AML-193 (cell line): ENCODE data around the gene TRIB2.
"Not testable (repeated sequence)": the region's sequence is repeated elsewhere in the genome, so short reads cannot be mapped to it uniquely, and the experiment has no call there.

Experiments used
- DNase-seq, 2 experiments: peaks; one replicate each; lab custom pipeline; 2025; lab: John Stamatoyannopoulos, UW

The TRIB2 gene

DNA sequence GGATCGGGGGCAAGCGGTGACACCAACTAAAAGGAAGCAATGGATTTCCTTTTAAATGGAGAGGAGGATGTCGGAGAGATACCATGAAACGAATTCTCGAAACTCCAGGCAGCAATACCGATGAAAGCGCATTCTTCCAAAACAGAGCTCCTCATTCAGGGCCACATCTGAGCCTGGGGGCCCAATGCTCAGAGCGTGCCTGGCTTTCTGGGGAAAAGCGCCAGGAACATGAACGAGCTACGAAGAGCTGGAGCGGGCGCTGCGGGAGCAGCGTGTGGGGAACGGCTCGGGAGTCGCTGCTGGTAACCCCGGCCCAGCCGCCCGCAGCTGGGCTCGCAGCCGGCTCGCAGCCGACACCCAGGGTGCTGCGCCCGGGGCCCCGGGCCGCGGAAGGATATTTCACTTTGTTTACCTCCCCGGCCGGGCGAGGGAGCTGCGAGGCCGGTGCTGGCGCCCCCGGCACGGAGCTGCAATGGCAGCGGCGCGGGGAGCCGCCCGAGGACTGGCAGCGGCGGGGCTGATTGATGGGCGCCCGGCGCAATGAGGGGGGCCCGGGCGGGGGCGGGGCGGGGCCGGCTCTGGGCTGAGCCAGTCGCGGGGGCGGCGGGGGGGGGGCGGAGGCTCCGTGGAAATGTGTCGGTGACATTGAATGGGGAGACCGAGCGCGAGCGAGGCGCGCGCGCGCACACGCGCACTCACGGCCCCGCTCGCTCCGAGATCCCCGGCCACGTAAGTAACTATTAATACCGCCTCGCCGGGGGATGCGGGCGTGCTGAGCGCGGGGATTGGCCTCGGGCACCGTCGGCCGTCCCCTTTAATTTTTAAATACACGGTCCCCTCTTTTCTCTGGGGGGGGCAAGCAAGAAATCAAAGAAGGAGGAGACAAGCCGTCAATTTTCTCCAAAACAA is at the start of gene TRIB2:
TRIB2 (plus strand) TSS at position 655 of the 909 bp plus-strand sequence. CDS start 1,372 bp downstream, outside the sequence.
- peak; percentile 19 to 24 for DNase-seq

DNA sequence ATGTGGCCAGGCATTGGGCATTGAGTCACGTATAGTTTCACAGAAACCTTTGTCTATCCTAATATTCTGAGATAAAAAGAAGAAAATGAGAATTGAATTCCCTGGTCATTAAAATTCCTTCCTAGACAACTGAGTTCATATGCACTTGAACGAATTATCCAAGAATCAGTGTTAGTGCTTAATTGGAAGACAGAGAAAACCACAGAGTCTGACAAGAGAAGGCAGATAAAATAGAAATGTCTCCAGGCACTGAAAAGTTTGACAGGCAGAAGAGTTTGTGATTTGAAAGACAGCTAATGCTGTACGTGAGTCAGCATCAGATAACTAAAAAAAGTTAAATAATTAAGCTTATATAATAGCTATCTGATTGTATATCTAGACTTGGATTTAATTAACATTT is 47.7 kb upstream of the TRIB2 start:
- no peak for DNase-seq

DNA sequence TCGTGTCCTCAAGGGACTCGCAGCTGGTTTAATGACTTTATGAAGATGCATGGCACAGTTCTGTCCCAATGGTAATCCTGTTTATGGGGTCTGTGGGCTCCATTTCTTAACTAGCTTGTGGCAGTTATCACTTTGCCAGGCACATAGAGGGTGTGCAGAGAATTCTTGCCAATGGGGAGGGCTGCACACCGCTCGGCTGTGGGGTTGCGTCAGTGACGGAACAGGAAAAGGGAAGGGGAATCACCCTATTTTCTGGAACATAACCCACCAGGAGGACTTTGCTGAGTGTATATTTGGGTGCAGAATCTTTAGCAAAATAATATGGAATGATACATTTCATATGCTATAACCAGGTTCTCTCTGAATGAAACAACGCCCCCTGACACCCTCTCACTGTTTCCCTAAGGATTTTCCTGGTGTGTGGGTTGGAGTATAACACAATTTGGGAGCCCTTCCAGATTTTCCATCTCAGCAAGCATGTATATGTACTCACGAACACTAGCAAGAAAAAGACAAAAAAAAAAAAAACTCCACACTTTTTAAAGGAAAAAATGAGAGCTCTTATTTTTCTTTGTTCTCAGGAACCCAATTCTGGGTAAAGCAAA is 43.9 kb upstream of the TRIB2 start:
- DNase-seq, result no peak

DNA sequence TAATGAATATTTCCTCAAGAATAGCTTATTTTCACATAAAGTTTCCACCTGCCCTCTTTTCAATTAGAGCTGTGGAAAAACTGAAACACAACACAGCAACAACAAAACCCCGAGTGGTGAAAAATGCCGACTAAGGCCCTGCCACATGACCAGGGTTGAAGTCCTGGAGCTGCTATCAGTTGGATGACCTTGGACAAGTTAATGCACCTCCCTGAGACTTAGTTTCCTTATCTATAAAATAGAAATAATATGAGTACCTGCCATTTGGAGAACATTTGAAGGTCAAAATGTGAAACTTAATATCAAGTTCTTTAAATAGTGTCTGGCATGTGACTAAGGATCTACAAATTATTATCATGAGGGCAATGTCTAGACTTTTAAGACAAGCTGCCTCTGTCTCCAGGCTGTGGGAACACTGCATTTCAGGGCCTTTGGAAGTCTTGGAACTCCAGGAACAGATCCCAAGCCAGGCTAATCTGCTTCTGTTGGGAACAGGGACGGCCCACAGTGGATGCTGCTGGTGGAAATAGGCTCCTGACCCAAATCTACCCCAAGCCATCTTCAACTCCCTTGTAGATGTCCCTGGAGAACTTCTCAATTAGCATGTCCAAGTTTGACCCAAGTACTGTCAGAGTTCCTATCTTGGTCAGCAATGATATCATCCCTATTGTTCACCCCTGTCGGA is 42.0 kb upstream of the TRIB2 start:
- DNase-seq, result no peak

DNA sequence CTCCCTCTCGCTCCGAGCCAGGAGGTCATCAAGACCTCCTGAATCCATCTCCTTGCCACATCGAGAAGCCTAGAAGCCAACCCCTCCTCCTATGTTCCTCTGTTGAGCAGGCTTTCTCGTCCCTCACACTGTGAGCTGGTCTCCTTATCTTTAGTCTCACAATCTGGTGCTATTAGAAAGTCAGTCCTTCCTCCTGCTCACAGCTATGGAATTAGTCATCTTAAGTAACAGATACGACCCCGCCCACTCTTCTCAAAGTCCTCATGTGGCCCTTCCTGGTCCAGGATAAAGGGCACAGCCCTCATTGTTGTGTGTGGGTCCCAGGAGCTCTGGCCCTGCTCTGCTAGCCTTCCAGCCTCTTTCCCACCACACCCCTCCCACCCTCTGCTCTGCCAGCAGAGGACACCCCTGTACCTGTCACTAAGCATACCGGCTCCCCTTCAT is 41.4 kb upstream of the TRIB2 start:
- DNase-seq, result no peak

DNA sequence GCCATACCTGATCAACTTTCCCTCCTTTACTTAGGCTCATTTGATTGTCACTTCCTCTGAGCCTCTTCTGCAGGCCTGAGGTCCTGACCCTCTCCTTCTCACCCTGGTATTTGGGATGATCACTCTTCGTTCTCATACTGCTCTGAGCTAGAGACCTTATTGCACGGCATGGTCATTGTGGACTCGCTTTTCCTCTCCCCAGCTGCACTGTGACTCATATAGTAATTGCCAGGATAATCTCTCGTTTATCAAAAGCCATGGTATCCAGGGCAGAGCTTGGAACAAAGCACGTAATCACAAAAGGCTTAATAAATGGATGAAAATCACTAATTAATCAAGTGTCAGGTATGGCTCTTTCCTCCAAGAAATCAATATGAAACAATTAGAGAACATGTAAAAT is 40.9 kb upstream of the TRIB2 start:
- DNase-seq, result no peak

DNA sequence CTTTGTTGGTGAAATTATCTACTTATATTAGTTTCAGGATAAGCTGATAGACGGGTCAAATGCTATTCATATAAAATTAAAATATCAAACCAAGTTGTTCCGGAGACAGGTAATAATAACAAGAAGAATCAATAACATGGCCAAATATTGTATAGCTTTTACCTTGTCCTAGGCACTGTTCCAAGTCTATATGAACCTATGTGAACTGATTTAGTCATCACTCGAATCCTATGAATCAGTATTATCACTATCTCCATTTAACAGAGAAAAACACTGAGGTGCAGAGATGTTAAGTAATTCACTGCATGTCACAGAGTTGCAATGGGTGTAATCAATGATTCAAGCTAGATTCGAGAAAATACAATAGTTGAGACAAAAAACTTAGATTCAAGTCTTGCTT is 40.0 kb upstream of the TRIB2 start:
- no peak for DNase-seq

DNA sequence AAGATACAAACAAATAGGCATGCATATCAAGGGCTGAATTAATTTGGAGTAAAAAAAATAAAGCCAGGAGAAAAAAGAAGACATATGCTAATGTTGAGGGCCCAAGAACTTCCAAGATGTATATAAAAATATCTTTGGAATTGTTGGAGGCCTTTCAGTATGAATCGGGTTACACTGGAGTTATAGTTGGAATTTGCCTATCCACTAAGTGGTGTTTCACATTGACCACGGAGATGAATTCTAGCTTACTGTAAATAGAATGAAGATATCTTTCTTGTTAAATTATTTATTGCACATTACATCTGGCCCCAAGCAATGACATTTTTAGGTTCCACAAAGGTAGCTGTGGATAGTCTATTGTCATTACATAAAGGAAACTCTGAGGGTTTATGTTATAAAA is 38.5 kb upstream of the TRIB2 start:
- no peak for DNase-seq

DNA sequence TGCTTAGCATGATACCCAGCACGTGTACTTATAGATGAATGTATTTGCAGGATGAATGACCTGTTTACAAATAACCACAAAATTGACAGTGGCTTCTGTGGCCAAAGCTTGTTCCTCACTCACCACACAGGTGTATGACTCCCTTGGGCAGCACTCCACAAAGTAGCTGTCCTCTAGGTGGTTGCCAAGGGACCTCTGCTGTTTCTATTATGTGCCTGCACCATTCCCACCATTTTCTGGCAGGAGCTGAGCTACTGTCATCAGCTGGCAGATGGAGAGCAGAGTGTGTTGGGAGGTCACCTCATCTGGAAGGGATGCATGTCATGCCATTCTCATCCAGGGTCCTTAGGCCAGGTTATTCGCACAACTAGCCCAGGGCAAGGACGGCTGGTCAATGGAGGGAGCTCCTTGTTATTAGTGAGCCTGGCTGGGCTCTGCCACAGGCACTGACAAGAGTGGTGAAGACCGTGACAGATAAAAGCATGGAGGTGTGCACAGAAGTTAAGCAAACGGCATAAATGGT is 37.1 kb upstream of the TRIB2 start:
- no peak for DNase-seq

DNA sequence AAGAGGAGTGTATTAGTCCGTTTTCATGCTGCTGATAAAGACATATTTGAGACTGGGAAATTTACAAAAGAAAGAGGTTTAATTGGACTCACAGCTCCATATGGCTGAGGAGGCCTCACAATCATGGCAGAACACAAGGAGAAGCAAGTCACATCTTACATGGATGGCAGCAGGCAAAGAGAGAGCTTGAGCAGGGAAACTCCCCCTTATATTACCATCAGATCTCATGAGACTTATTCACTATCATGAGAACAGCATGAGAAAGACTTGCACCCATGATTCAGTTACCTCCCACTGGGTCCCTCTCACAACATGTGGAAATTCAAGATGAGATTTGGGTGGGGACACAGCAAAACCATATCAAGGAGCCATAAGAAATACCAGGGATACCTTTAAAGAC is 36.6 kb upstream of the TRIB2 start:
- not testable (repeated sequence) for DNase-seq

DNA sequence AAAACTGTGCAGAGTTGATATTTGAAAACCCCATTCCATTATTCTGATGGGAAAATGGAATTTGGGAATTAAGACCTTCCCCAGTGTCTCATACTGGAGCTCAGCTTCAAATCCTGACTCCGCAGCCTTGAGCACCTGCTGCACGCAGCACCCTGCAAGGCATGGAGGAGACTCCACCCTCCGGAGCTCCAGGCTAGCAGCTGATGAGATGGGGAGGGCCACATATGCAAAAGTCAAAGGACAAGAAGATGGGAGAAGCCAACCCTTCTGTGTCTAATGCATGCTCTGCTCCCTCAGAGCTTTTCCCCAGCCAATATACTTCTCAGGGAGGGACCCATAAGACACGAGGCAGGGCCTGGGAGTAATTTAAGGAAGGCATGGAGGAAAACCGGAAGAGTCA is 34.7 kb upstream of the TRIB2 start:
- DNase-seq, result no peak

DNA sequence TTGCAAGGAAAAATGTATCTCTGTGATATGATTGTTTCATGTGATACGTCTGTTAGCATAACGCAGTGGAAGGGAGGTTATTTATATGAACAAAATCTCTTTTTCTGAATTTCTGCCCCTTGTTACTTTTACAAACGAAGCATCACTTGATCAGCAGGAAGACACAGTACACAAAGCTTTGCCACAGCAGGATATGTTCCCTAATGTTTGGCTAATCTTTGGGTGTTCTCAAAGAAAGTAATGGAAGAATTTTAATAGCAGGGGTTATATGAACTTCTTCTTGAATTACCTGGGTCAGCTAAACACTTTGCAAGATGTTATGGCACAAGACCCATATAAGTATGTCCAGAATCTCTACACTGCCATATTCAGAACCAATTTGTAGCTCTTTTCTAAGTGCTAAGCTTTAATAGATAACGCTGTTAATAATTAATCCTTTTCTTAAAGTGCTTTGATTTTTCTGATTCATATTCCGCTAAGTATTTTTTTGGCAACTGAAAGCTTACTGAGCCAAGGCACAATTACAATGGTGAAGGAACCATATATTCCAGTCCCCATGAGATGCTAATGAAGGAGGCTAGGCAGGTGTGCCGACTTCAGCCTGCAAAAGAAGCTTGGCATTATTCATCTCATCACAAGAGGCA is 33.2 kb upstream of the TRIB2 start:
- DNase-seq, result no peak

DNA sequence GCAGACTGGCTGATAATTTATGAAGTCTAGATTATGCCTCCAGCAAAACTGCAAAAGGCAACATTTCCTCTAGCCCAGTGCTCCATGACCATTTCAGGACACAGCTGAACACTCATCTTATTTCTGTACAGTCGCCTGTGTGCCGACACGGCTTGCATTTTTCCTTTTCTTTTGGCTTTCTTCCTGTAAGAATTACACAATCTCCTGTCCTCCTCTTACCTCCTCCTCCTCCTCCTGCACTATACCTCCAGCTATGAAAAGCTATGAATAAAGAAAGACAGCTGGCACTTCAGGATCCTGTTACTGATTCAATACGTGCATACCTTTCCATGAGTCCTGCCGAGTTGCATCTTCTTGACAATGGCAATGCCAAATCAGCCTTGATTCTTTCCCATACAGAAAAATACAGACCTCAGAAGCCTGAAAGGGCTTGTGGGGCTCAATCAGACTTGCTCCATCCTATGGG is 32.2 kb upstream of the TRIB2 start:
- peak; percentile 4 to 5 for DNase-seq

DNA sequence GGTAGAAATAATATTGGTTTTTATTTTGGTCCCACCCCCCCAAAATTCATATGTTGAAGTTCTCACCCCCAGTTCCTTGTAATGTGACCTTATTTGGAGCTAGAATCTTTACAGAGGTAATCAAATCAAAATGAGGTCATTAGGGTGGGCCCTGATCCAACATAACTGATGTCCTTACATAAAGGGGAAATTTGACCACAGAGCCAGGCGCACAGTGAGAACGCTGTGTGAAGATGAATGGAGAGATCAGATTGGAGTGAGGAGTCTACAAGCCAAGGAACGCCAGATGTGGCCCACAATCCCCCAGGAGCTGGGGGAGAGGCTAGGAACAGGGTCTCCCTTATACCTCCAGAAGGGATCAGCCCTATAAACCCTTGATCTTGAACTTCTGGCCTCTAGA is 31.6 kb upstream of the TRIB2 start:
- DNase-seq, result no peak

DNA sequence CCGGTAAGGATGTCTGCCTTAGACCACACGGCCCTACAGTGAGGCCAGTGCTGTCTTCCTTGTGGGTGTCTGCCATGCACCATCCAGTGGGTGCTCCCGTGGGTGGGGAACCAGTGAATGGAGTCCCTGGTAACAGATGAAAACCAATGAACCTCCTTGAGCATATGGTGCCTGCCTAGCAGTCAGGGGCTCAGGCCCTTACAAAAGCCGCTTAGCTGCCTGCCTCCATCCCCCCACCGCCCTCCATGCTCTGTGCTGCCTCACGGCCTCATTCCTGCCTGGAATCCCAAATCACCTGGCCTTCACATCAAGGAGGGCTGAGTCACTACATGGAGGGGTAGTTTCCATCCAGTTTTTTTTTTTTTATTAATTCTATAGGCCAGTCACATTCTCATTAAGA is 30.8 kb upstream of the TRIB2 start:
- no peak for DNase-seq

DNA sequence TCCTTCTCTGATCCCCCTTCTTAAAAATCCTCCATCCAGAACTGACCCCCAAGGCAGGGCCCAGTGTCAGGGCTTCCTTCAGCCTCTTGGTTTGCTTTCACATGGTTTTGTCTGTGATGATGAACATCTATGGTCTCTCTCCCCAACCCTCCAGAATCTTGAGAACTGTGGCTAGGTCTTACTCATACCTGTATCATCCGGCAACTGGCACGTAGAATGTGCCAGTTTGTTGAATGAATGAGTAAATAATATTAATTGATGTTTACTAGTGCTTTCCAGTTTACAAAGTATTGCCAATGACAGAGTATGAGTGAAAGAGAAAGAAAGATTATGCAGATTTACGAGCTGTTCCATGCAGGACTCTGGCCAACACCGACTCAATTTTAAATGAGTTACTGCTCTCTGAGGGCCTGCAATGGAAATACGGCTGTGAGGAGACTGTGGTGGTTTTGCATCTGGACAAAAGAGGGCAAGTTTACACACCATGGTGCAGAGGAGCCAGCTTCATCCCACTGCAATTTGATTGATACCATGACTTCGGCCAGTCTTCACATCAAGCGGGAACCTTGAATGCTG is 29.9 kb upstream of the TRIB2 start:
- DNase-seq, result no peak

DNA sequence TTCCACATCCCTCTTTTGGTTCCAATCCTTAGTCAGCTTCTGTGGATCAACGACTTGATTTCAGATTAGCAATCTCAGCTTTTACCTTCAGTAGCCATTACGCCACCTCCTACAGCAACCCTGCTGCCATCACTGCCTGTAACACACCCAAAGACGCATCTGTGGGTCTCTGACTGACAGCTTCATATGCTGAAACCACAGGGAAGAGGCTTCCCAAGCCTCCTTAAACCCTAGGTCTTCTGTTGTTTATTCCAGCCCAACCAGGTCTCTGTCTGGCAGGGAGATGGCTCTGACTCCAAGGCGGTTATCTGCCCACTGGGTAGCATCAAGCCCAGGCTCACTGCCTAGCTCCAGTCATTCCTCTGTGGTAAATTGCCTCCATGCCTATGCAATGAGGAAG is 28.6 kb upstream of the TRIB2 start:
- DNase-seq, result no peak

DNA sequence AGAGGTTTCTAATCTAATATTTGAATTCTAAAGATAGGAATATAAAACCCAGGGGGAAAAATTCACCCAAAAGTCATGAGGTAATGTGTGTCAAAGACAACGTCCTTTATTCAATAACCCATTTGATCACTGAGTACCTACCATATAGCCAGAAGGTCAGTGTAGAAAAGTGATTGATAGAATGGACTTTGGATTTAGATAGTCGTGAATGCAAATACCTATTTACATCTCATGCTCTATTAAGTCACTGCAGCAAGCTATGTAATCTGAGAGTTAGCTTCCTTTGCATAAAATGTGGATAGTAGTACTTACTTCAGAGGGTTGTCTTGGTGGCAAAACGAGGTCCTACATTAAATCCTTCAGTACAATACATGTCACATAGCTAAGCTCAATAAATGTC is 27.8 kb upstream of the TRIB2 start:
- DNase-seq, result no peak

DNA sequence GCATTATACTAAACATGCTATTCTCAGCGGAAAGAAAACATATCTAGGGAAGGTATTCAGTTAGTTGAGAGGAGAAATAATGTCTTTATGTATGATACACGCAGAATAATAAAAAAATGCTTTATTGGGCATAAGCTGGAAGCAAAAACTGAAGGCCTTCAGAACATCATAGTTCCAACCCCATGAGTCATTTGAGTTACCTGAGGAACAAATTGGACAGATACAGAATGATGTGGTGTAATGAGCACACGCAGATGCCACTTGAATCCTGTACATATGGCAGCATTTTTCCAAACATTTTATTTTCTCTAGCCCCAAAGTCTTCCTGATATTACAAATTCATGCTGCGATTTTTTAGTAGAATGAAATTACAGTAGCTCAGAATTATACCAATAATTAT is 23.2 kb upstream of the TRIB2 start:
- DNase-seq, result no peak

DNA sequence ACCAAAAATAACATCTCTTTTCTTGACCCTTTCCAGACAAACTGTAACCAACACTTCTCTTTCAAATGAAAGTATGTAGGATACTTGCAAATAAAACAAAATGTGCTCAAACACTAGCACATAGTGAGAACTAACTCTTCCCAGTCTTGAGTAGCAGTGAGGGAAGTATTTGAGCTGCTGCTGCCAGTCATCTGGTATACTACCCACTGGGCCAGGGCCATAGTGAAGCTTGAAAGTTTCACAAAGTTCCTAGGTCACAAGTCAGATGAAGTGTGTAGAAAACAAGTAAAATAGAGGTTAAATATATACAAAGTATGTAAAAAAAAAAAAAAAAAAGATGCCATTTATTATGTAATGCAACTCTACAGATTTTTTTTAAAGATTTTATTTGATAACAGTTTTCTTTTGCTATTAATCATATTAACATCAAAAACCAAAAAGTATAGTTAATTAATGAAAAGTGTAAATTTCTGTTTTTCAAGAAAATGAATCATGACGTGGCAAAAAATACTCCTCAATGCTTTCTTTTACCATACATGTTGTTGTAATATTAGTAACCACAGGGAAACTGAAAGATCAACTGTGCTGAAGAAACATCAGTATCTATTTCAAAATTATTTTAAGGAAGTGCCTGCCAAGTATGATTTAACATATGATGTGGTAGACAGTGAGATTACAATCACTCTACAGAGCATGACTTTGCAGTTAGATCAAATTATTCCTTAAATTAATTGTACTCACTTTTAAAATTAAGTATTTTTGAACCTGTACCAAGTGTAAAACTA is 21.6 kb upstream of the TRIB2 start:
- DNase-seq, result peak; percentile 86 to 88

DNA sequence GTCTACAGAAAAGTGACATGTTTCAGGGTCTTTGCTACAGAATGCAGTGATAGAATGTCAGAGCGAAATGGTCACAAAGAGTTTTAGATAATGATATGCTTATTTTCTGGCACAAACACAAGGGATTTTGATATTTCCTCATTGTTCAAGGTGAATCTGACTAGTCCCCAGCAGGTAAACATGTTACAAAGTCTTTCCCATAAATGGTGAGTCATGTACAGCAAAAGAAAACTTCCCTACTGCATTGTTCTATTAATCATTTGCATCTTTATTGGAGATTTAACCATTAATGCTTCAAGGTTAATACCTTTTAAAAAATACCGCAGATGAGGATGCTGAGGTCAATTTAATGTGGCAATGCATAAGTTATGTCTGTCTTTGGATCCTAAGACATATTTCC is 19.1 kb upstream of the TRIB2 start:
- no peak for DNase-seq
